ENCODE data around the gene OXCT2. TPM values are rescaled to one million over a fixed set of nuclear protein-coding genes. Genes with fewer than 3 reads are reported as not detected.
"Not testable (repeated sequence)": the region's sequence is repeated elsewhere in the genome, so short reads cannot be mapped to it uniquely, and the experiment has no call there.

Gene OXCT2
- total RNA-seq, 1 experiment from 2014 or later = 2.3 TPM

DNA sequence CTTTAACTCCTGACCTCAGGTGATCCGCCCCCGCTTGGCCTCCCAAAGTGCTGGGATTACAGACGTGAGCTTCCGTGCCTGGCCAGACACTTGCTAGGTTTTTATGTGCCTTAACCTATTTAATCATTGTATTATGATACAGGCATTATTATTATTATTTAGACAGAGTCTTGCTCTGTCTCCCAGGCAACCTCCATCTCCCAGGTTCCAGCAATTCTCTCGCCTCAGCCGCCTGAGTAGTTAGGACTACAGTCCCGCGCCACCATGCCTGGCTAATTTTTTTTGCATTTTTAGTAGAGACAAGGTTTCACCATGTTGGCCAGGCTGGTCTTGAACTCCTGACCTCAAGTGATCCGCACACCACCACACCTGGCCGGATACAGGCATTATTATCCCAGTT lies 11.5 kb upstream of the OXCT2 start:
- H3K9me3 Mint-ChIP-seq; H3K27ac Mint-ChIP-seq; DNase-seq (ENCODE audit: low spot score); H3K4me1 Mint-ChIP-seq; H3K4me3 Mint-ChIP-seq; ATAC-seq; H3K36me3 Mint-ChIP-seq; POLR2A ChIA-PET: not testable (repeated sequence)
- CTCF ChIA-PET = interaction anchor here (1.1 kb wide), 1 partner anchor 16 kb away, joined by 4 read pairs; no protein-coding TSS in a partner anchor
- H3K27me3 Mint-ChIP-seq (ENCODE audit: low read depth) = peaks cover 67% of the 10 kb centered on the region

DNA sequence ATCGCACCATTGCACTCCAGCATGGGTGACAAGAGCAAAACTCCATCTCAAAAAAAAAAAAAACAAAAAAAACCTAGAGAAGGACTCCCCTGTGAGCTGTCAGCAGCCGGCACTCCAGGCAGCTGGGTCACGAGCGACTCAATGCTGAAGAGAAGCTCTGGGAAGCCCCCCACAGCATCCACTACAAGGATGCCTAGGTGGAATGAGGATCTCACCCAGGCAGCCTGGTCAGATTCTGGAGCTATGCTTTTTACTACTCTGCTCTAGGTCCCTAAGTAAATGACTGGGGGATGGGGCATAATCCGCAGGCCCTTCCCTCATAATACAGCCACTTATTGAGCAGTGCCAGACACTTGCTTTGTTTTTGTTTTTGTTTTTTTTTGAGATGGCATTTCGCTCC lies 11.0 kb upstream of the OXCT2 start:
- 0 out of 2 replicates have a peak, but pooled peaks cover 3% of the 10 kb centered on the region for H3K4me1 Mint-ChIP-seq
- TF ChIP-seq NFE2L1 (CRISPR knock-in tag; IDR thresholded peaks at IDR 0.05) = no peak
- TF ChIP-seq, protein P1, sequence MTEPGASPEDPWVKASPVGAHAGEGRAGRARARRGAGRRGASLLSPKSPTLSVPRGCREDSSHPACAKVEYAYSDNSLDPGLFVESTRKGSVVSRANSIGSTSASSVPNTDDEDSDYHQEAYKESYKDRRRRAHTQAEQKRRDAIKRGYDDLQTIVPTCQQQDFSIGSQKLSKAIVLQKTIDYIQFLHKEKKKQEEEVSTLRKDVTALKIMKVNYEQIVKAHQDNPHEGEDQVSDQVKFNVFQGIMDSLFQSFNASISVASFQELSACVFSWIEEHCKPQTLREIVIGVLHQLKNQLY (CRISPR knock-in tag; IDR thresholded peaks at IDR 0.05) = no peak
- H3K9me3 Mint-ChIP-seq = no peaks in the 10 kb centered on the region
- CTCF ChIA-PET = interaction anchor here (1.1 kb wide), 1 partner anchor 17 kb away, joined by 4 read pairs; no protein-coding TSS in a partner anchor
- POLR2A ChIA-PET = no interaction called here
- no peak overlapping the region for H3K4me3 Mint-ChIP-seq
- no peak overlapping the region for H3K27ac Mint-ChIP-seq
- ATAC-seq (no peak), DNase-seq (ENCODE audit: low spot score) (no peak)
- H3K36me3 Mint-ChIP-seq = no peaks in the 10 kb centered on the region
- H3K27me3 Mint-ChIP-seq (ENCODE audit: low read depth) = peaks cover 62% of the 10 kb centered on the region

DNA sequence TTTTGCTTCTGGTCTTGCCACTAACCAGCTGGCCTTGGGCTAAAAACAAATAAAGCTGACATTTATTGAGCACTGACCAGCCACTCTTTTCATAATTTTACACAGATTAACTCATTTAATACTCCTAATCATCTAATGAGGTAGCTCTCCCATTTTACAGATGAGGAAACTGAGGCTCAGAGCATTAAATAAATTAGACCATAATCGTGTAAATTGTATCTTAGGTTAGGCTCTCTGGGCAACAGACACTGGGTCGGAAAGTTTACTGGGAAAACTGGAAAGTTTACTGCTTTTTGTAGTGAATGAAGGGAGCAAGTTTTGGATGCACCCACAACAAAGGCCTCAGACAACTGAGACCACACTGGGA lies 10.2 kb upstream of the OXCT2 start:
- H3K27me3 Mint-ChIP-seq (ENCODE audit: low read depth) = peaks cover 58% of the 10 kb centered on the region
- CTCF ChIA-PET = interaction anchor here (1.1 kb wide), 1 partner anchor 18 kb away, joined by 4 read pairs; no protein-coding TSS in a partner anchor

More for the DNA sequence above, 10.2 kb upstream of the OXCT2 start:
- no peak overlapping the region for H3K4me3 Mint-ChIP-seq
- H3K9me3 Mint-ChIP-seq = no peaks in the 10 kb centered on the region
- DNase-seq (ENCODE audit: low spot score) (no peak), ATAC-seq (no peak)
- no peaks in the 10 kb centered on the region for H3K36me3 Mint-ChIP-seq
- POLR2A ChIA-PET = no interaction called here
- no peak overlapping the region for H3K27ac Mint-ChIP-seq
- 0 out of 2 replicates have a peak, but pooled peaks cover 3% of the 10 kb centered on the region for H3K4me1 Mint-ChIP-seq
- TF ChIP-seq SMAD3 (CRISPR knock-in tag; IDR thresholded peaks at IDR 0.05; ENCODE audit: borderline replicate concordance) (no peak), ZNF416 (CRISPR knock-in tag; IDR thresholded peaks at IDR 0.05) (no peak), ZNF121 (CRISPR knock-in tag; IDR thresholded peaks at IDR 0.05) (no peak), PRRX2 (CRISPR knock-in tag; IDR thresholded peaks at IDR 0.05) (no peak), EMX1 (CRISPR knock-in tag; IDR thresholded peaks at IDR 0.05) (no peak), TEAD4 (CRISPR knock-in tag; IDR thresholded peaks at IDR 0.05) (no peak), SOX15 (CRISPR knock-in tag; IDR thresholded peaks at IDR 0.05) (no peak), ZNF232 (CRISPR knock-in tag; IDR thresholded peaks at IDR 0.05) (no peak)
- TF ChIP-seq, protein P2, sequence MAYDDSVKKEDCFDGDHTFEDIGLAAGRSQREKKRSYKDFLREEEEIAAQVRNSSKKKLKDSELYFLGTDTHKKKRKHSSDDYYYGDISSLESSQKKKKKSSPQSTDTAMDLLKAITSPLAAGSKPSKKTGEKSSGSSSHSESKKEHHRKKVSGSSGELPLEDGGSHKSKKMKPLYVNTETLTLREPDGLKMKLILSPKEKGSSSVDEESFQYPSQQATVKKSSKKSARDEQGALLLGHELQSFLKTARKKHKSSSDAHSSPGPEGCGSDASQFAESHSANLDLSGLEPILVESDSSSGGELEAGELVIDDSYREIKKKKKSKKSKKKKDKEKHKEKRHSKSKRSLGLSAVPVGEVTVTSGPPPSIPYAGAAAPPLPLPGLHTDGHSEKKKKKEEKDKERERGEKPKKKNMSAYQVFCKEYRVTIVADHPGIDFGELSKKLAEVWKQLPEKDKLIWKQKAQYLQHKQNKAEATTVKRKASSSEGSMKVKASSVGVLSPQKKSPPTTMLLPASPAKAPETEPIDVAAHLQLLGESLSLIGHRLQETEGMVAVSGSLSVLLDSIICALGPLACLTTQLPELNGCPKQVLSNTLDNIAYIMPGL (CRISPR knock-in tag; IDR thresholded peaks at IDR 0.05) = no peak
- TF ChIP-seq, protein P3, sequence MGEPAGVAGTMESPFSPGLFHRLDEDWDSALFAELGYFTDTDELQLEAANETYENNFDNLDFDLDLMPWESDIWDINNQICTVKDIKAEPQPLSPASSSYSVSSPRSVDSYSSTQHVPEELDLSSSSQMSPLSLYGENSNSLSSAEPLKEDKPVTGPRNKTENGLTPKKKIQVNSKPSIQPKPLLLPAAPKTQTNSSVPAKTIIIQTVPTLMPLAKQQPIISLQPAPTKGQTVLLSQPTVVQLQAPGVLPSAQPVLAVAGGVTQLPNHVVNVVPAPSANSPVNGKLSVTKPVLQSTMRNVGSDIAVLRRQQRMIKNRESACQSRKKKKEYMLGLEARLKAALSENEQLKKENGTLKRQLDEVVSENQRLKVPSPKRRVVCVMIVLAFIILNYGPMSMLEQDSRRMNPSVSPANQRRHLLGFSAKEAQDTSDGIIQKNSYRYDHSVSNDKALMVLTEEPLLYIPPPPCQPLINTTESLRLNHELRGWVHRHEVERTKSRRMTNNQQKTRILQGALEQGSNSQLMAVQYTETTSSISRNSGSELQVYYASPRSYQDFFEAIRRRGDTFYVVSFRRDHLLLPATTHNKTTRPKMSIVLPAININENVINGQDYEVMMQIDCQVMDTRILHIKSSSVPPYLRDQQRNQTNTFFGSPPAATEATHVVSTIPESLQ (CRISPR knock-in tag; IDR thresholded peaks at IDR 0.05) = no peak
- TF ChIP-seq, protein P1 (CRISPR knock-in tag; IDR thresholded peaks at IDR 0.05) = no peak
- TF ChIP-seq, protein P4, sequence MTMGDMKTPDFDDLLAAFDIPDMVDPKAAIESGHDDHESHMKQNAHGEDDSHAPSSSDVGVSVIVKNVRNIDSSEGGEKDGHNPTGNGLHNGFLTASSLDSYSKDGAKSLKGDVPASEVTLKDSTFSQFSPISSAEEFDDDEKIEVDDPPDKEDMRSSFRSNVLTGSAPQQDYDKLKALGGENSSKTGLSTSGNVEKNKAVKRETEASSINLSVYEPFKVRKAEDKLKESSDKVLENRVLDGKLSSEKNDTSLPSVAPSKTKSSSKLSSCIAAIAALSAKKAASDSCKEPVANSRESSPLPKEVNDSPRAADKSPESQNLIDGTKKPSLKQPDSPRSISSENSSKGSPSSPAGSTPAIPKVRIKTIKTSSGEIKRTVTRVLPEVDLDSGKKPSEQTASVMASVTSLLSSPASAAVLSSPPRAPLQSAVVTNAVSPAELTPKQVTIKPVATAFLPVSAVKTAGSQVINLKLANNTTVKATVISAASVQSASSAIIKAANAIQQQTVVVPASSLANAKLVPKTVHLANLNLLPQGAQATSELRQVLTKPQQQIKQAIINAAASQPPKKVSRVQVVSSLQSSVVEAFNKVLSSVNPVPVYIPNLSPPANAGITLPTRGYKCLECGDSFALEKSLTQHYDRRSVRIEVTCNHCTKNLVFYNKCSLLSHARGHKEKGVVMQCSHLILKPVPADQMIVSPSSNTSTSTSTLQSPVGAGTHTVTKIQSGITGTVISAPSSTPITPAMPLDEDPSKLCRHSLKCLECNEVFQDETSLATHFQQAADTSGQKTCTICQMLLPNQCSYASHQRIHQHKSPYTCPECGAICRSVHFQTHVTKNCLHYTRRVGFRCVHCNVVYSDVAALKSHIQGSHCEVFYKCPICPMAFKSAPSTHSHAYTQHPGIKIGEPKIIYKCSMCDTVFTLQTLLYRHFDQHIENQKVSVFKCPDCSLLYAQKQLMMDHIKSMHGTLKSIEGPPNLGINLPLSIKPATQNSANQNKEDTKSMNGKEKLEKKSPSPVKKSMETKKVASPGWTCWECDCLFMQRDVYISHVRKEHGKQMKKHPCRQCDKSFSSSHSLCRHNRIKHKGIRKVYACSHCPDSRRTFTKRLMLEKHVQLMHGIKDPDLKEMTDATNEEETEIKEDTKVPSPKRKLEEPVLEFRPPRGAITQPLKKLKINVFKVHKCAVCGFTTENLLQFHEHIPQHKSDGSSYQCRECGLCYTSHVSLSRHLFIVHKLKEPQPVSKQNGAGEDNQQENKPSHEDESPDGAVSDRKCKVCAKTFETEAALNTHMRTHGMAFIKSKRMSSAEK (CRISPR knock-in tag; IDR thresholded peaks at IDR 0.05; ENCODE audit: borderline replicate concordance) = no peak
- TF ChIP-seq, protein P5, sequence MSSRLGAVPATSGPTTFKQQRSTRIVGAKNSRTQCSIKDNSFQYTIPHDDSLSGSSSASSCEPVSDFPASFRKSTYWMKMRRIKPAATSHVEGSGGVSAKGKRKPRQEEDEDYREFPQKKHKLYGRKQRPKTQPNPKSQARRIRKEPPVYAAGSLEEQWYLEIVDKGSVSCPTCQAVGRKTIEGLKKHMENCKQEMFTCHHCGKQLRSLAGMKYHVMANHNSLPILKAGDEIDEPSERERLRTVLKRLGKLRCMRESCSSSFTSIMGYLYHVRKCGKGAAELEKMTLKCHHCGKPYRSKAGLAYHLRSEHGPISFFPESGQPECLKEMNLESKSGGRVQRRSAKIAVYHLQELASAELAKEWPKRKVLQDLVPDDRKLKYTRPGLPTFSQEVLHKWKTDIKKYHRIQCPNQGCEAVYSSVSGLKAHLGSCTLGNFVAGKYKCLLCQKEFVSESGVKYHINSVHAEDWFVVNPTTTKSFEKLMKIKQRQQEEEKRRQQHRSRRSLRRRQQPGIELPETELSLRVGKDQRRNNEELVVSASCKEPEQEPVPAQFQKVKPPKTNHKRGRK (CRISPR knock-in tag; IDR thresholded peaks at IDR 0.05; ENCODE audit: borderline replicate concordance) = no peak
